Stomach (tissue), 9 donors: Measurements from ENCODE around the gene MAPK13. TPM values are rescaled to one million over a fixed set of nuclear protein-coding genes. Genes with fewer than 3 reads are reported as not detected.

Experiments
- DNase-seq, 2 donors: peaks; one replicate each; pipeline versions ENCODE4 v3.0.0 to v3.0.0-alpha.2; 2013 to 2019
- H3K27ac ChIP-seq, 5 donors: fragments of 200-600 bp in 4 of 5; sonication (generic) in 4 of 5; one replicate each; pipeline ENCODE4 v1.5.1; 2013 to 2019; ENCODE audit warnings: mild to moderate bottlenecking in 1 of 5, moderate library complexity in 1 of 5
- H3K27me3 ChIP-seq, 3 donors: fragments of 200-600 bp; sonication (generic); one replicate each; pipeline ENCODE4 v1.5.1; 2017 to 2019; ENCODE audit warnings: mixed run types in 1 of 3
- H3K36me3 ChIP-seq, 4 donors: fragments of 200-600 bp; sonication (generic); 1 replicate in 3 of 4; 2 replicates in 1 of 4; pipeline ENCODE4 v1.5.1; 2016 to 2019
- H3K4me1 ChIP-seq, 4 donors: fragments of 200-600 bp; sonication (generic); one replicate each; pipeline ENCODE4 v1.5.1; 2016 to 2019
- H3K4me3 ChIP-seq, 4 donors: fragments of 200-600 bp; sonication (generic) in 3 of 4; one replicate each; pipeline ENCODE4 v1.5.1; 2016 to 2019; ENCODE audit warnings: mild to moderate bottlenecking in 1 of 4
- H3K9me3 ChIP-seq, 4 donors: fragments of 200-600 bp; sonication (generic); one replicate each; pipeline ENCODE4 v1.5.1; 2016 to 2019
- EP300 ChIP-seq: sonication (generic); formaldehyde crosslinking; IDR thresholded peaks from one replicate; pipeline ENCODE4 v1.6.1; 2017; ENCODE audit warnings: antibody characterized with exemption
- POLR2A ChIP-seq, 4 donors: fragments of 450-650 bp; IDR thresholded peaks; one replicate each; pipeline ENCODE4 v1.6.1; 2016; ENCODE audit warnings: antibody characterized with exemption in 4 of 4, control low read depth in 2 of 4, mild to moderate bottlenecking in 1 of 4, moderate library complexity in 1 of 4
- POLR2AphosphoS5 ChIP-seq, 3 donors: sonication (generic); formaldehyde crosslinking; IDR thresholded peaks; one replicate each; pipeline ENCODE4 v1.6.1; 2016; ENCODE audit warnings: antibody characterized with exemption in 3 of 3
- WGBS, 5 donors: extraction: QIAGEN DNeasy Blood & Tissue Kit in 3 of 5; methylation state at CpG; one replicate each; pipeline versions ENCODE4 v1.1.5 to v1.1.7; 2013 to 2018; 5-methylcytosine and 5-hydroxymethylcytosine counted together
- intact Hi-C: fragments of 100-400 bp; cut with DNase I; formaldehyde crosslinking; loops from one replicate; pipeline ENCODE4 v1.15.1; 2023; ENCODE audit warnings: low total_unique reads
- polyA plus RNA-seq, 3 donors: library from polyadenylated mRNA; stranded (reverse); fragments of 200-250 nt; gene quantifications; one replicate each; pipeline ENCODE4 v1.2.3, GENCODE V29; 2013
- total RNA-seq, 5 donors: library from RNA; depleted of rRNA; stranded (reverse); fragments of >200 nt; gene quantifications; one replicate each; pipeline versions ENCODE4 v1.1.0 to v1.2.3, GENCODE V29; 2014 to 2016
- TF ChIP-seq, protein P1 (sequence below), 7 experiments: fragments of 450-650 bp in 4 of 7; fragments of 200-600 bp in 3 of 7; sonication (generic) in 3 of 7; IDR thresholded peaks; one replicate each; pipeline ENCODE4 v1.5.1; 2016 to 2019; ENCODE audit warnings: antibody characterized with exemption in 7 of 7, control low read depth in 2 of 7, mild to moderate bottlenecking in 1 of 7
- donor health status: healthy with polysubstance abuse.
- donor health status: Bipolar disorder and iron deficiency.
- donor health status: healthy.

The MAPK13 gene
- total and polyA plus RNA-seq, 8 donors, result 19.8 to 95.9 (median 34.5) TPM

DNA sequence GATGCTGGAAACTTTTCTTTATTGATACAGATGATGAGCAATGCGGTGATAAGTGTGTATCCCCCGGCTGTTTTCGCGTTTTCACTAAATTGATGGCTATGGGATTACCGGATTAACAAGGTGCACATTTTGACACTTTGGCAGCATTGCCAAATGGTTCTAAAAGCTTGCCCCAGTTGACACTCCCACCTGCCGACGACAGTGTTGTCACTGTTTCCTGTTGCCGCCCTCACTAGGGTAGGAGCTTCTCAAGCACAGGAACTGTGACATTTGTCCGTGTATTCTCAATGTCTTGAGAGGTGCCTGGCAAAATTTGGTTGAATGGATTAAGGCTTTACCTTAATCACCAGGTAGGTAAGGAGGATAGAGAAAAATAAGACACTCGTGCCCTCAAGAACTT lies 9.8 kb upstream of the MAPK13 start:
- Histone ChIP-seq H3K27ac (peak overlapping the region in 4 of 5 donors; percentile 48 to 78 (median 70)), H3K36me3 (peaks cover 0 to 12% (median 6%) of the 10 kb centered on the region in 4 donors), H3K27me3 (no peaks in the 10 kb centered on the region), H3K4me3 (peak overlapping the region in 1 of 4 donors; percentile 7), H3K9me3 (no peaks in the 10 kb centered on the region), H3K4me1 (peaks cover 22 to 81% (median 47%) of the 10 kb centered on the region in 4 donors)
- 38 to 55% (median 43%) methylated on average over 10 of the region's 10 CpGs for WGBS, 5 donors
- intact Hi-C loops, result no loop called here
- DNase-seq, result peak; percentile 39 to 81
- TF ChIP-seq, protein P1, sequence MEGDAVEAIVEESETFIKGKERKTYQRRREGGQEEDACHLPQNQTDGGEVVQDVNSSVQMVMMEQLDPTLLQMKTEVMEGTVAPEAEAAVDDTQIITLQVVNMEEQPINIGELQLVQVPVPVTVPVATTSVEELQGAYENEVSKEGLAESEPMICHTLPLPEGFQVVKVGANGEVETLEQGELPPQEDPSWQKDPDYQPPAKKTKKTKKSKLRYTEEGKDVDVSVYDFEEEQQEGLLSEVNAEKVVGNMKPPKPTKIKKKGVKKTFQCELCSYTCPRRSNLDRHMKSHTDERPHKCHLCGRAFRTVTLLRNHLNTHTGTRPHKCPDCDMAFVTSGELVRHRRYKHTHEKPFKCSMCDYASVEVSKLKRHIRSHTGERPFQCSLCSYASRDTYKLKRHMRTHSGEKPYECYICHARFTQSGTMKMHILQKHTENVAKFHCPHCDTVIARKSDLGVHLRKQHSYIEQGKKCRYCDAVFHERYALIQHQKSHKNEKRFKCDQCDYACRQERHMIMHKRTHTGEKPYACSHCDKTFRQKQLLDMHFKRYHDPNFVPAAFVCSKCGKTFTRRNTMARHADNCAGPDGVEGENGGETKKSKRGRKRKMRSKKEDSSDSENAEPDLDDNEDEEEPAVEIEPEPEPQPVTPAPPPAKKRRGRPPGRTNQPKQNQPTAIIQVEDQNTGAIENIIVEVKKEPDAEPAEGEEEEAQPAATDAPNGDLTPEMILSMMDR (IDR thresholded peaks at IDR 0.05), result no peak
- TF ChIP-seq POLR2A (IDR thresholded peaks at IDR 0.05) (no peak), POLR2AphosphoS5 (IDR thresholded peaks at IDR 0.05) (peak in 2 of 3 donors; percentile 15 to 44)

DNA sequence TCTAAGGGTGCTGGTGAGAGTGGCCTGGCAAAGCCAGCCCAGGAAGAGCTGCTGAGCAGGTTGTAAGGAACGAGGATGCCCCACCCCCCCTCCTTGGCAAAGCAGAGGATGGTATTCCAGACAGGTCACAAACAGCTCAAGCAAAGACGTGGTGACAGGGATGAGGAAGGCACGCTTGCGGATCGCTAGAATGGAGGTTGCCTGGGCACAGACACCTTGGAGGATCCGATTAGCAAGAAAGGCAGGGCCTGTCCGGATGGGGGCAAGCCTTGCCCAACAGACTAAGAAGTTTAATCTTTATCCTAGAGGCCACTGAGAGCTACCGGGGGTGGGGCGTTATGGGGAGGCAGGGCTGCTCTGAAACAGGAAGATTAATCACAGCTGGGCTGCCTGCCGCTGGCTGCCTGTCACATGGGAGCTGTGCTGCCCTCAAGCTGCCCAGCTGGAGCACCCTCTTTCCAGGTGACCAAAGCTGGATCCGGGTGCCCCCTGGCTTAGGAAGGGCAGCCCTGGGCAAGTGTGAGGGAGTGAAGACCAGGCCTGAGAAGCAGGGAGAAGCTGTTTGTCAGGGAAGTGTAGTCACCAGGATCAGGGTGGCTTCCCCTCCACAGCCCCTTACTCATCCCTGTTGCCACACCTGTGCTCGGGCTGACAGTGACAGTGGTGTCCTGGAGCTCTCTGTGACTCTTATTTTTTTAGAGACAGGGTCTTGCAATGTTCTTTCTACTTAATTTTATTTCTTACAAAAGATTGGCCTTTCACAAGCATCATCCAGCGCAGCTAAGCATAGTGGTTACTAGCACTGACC lies 9.1 kb upstream of the MAPK13 start:
- intact Hi-C loops, result no loop called here
- peak overlapping the region in 1 of 4 donors; percentile 7 for H3K4me3 ChIP-seq

DNA sequence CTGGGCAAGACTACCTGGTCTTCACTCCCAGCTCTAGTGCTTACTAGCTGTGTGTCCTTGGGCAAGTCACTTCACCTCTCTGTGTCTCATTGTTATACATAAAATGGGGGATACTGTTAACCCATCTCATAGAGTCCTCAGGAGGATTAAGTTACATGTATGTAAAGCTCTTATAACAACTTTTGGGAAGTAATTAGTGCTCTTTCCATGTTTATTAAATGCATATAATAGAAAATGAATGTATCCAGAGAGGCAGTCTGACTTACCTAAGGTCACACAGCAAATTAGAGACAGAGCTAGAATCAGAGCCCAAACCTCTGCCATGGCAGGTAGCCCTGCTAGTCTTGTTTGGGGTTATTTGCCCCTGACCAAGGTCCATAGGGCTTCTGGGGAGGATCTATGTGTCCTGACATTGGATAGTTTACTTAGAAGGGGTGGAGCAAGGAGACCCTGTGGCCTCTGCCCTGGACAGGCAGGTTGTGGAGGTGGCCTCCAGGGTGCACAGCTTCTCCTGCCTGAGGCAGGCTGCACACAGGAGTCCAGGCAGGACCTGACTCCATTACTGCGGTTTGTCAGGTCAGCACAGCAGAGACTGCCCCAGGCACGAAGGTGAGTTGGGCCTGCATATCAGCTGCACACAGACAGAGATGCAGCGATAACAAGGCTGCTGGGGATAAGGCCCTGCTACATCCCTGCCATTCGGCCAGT lies 8.4 kb upstream of the MAPK13 start:
- Histone ChIP-seq H3K4me1 (peaks cover 22 to 72% (median 40%) of the 10 kb centered on the region in 4 donors), H3K9me3 (no peaks in the 10 kb centered on the region), H3K4me3 (no peak overlapping the region), H3K36me3 (peaks cover 0 to 5% (median 2%) of the 10 kb centered on the region in 4 donors), H3K27ac (peak overlapping the region in 2 of 5 donors; percentile 76 to 78), H3K27me3 (no peaks in the 10 kb centered on the region)
- no peak for DNase-seq
- intact Hi-C loops, result no loop called here
- TF ChIP-seq POLR2A (IDR thresholded peaks at IDR 0.05) (no peak), EP300 (no peak), POLR2AphosphoS5 (IDR thresholded peaks at IDR 0.05) (no peak)
- TF ChIP-seq, protein P1 (IDR thresholded peaks at IDR 0.05), result no peak
- 53 to 83% (median 68%) methylated on average over 3 to 4 of the region's 4 CpGs for WGBS, 5 donors

More for the DNA sequence above, 9.1 kb upstream of the MAPK13 start:
- peak overlapping the region; percentile 48 to 78 (median 63) for H3K27ac ChIP-seq
- peaks cover 0 to 12% (median 6%) of the 10 kb centered on the region in 4 donors for H3K36me3 ChIP-seq
- peak; percentile 67 to 82 for DNase-seq
- 27 to 36% (median 31%) methylated on average over 12 to 13 of the region's 13 CpGs for WGBS, 5 donors
- H3K4me1 ChIP-seq, result peaks cover 22 to 74% (median 44%) of the 10 kb centered on the region in 4 donors
- TF ChIP-seq POLR2AphosphoS5 (IDR thresholded peaks at IDR 0.05) (peak in 2 of 3 donors; percentile 5), EP300 (no peak)
- TF ChIP-seq, protein P1 (IDR thresholded peaks at IDR 0.05), result no peak
- no peaks in the 10 kb centered on the region for H3K27me3 ChIP-seq
- H3K9me3 ChIP-seq, result no peaks in the 10 kb centered on the region

DNA sequence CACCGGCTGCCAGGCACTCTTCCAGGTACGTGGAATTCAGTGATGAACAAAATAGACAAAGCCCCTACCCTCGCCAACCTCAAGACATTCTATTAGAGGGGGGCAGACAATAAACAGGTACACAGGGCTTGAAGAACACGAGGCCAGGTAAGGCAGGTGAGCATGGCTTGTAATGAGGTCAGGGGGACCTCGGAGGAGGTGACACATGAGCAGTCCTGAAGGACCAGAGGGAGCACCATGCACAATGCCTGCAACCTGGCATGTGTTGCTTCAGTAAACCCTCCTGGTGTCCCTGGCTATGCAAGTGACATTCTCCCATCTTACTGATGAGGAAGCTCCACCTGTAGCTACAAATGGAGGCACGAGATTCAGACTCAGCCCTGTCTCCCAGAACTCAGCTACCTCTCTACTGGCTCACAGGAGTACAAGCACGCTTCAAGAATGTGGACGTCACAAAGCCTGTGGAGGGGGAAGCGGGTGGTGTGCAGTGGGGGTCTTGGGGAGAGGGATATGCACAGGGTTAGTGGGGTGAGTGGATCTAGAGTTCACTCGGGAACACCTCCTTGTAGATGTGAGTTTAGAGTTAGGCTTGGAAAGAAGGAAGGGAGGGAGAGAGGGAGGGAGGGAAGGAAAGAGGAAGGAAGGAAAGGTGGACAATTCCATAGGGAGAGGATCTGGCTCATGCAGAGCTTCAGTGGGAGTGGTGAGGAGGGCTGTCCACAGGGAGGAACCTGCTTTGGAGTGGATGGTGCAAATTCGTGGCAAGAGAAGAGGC lies 7.6 kb upstream of the MAPK13 start:
- no peaks in the 10 kb centered on the region for H3K27me3 ChIP-seq
- H3K36me3 ChIP-seq, result no peaks in the 10 kb centered on the region
- peak overlapping the region in 1 of 5 donors; percentile 14 for H3K27ac ChIP-seq
- no peaks in the 10 kb centered on the region for H3K9me3 ChIP-seq
- peaks cover 22 to 72% (median 34%) of the 10 kb centered on the region in 4 donors for H3K4me1 ChIP-seq
- DNase-seq, result no peak
- no peak overlapping the region for H3K4me3 ChIP-seq
- TF ChIP-seq POLR2AphosphoS5 (IDR thresholded peaks at IDR 0.05) (no peak), POLR2A (IDR thresholded peaks at IDR 0.05) (no peak), EP300 (no peak)
- TF ChIP-seq, protein P1 (IDR thresholded peaks at IDR 0.05), result no peak
- WGBS, 5 donors, result 70 to 83% (median 74%) methylated on average over 11 of the region's 11 CpGs
- intact Hi-C loops, result no loop called here
